H1 (cell line): ENCODE measurements around the gene MAN1C1. TPM values are rescaled to one million over a fixed set of nuclear protein-coding genes. Genes with fewer than 3 reads are reported as not detected.

Experiments
- BRCA1 ChIP-seq: IDR thresholded peaks from 2 replicates; pipeline ENCODE4 v1.6.1; 2012; ENCODE audit warnings: low read depth, low read length, improper control_type of control experiment
- CHD7 ChIP-seq: fragments of 300-600 bp; sonication (generic); IDR thresholded peaks from 2 replicates; pipeline ENCODE4 v1.7.1; 2012; ENCODE audit warnings: low read length, moderate library complexity, mild to moderate bottlenecking, inconsistent platforms; ENCODE audit not compliant: insufficient replicate concordance
- CTBP2 ChIP-seq: IDR thresholded peaks from 2 replicates; pipeline ENCODE4 v1.7.0; 2011; ENCODE audit warnings: borderline replicate concordance, mild to moderate bottlenecking, moderate library complexity, mixed read lengths, low read length; ENCODE audit not compliant: insufficient read depth, insufficient read length
- KDM1A ChIP-seq: fragments of 200-600, 300-600 bp; sonication (generic); IDR thresholded peaks from 2 replicates; pipeline ENCODE4 v1.7.1; 2016; ENCODE audit warnings: mild to moderate bottlenecking, low read length, borderline replicate concordance
- KDM4A ChIP-seq: IDR thresholded peaks from one replicate; pipeline ENCODE4 v1.7.1; 2012; ENCODE audit warnings: low read depth, mild to moderate bottlenecking, moderate library complexity, low read length, inconsistent platforms; ENCODE audit not compliant: severe bottlenecking
- NANOG ChIP-seq: IDR thresholded peaks from 2 replicates; pipeline ENCODE4 v1.6.1; 2011; ENCODE audit warnings: low read length, low read depth, mild to moderate bottlenecking, inconsistent platforms; ENCODE audit not compliant: insufficient read depth, poor library complexity, severe bottlenecking
- POLR2A ChIP-seq, 2 experiments: IDR thresholded peaks; 1 replicate in 1 of 2; 2 replicates in 1 of 2; pipeline ENCODE4 v1.6.1; 2011; ENCODE audit warnings: low read depth in 2 of 2, low read length in 2 of 2, mild to moderate bottlenecking in 2 of 2; ENCODE audit errors: control extremely low read depth in 1 of 2
- RAD21 ChIP-seq, 2 experiments: IDR thresholded peaks in 1 of 2; conservative IDR thresholded peaks in 1 of 2; 2 replicates each; pipeline ENCODE4 v1.6.1; 2011; ENCODE audit warnings: low read depth in 2 of 2, low read length in 2 of 2, improper control_type of control experiment in 1 of 2, inconsistent platforms in 1 of 2, mild to moderate bottlenecking in 1 of 2, moderate library complexity in 1 of 2
- SIX5 ChIP-seq: IDR thresholded peaks from 2 replicates; pipeline ENCODE4 v1.6.1; 2011; ENCODE audit warnings: mild to moderate bottlenecking, low read depth, low read length
- TCF12 ChIP-seq: IDR thresholded peaks from 2 replicates; pipeline ENCODE4 v1.6.1; 2011; ENCODE audit warnings: low read depth, mild to moderate bottlenecking, low read length
- polyA plus RNA-seq, 7 experiments: library from polyadenylated mRNA; depleted of rRNA in 3 of 7; stranded (reverse) in 5 of 7; unstranded in 2 of 7; fragments of >200 nt in 5 of 7; fragments of 200-250 nt in 2 of 7; gene quantifications; 1 replicate in 5 of 7; 2 replicates in 1 of 7; 4 replicates in 1 of 7; pipeline versions ENCODE4 v1.2.1 to v1.2.3, GENCODE V29; 2011 to 2013; ENCODE audit warnings: missing spikeins in 2 of 7, mixed read lengths in 2 of 7
- total RNA-seq: library from RNA; stranded (reverse); fragmentation: NEBNext Ultra II Directional; extraction: Animal tissue kit (Norgen Biotek cat#: 25700); gene quantifications from 2 replicates; pipeline ENCODE4 v1.2.1, GENCODE V29; 2021

The MAN1C1 gene
- total and polyA plus RNA-seq, 2 of the 8 experiments (the other 6 are each of a cell fraction or from before 2014, with no cell fraction given): 7.8 to 15.2 TPM

- TF ChIP-seq CHD7: no peak
- no peak for TF ChIP-seq KDM4A
- TF ChIP-seq BRCA1: no peak
- no peak for TF ChIP-seq TCF12
- TF ChIP-seq NANOG: no peak
- no peak for TF ChIP-seq POLR2A (IDR thresholded peaks at IDR 0.05; ENCODE audit: control extremely low read depth in 1 of 2, low read depth in 2 of 2, low read length in 2 of 2)
- TF ChIP-seq KDM1A: no peak
- TF ChIP-seq RAD21 (IDR thresholded peaks at IDR 0.05 in 1 of 2, conservative IDR thresholded peaks at IDR 0.05 in 1 of 2; ENCODE audit: low read depth in 2 of 2, low read length in 2 of 2): no peak
- TF ChIP-seq SIX5: no peak
- TF ChIP-seq CTBP2: no peak
These were observed 3.5 kb upstream of the MAN1C1 start (continued) for GRCh38 chr1:25613091-25613490.
